ENCODE results near the gene HGS.
"Not testable (repeated sequence)": the region's sequence is repeated elsewhere in the genome, so short reads cannot be mapped to it uniquely, and the experiment has no call there.

DNA sequence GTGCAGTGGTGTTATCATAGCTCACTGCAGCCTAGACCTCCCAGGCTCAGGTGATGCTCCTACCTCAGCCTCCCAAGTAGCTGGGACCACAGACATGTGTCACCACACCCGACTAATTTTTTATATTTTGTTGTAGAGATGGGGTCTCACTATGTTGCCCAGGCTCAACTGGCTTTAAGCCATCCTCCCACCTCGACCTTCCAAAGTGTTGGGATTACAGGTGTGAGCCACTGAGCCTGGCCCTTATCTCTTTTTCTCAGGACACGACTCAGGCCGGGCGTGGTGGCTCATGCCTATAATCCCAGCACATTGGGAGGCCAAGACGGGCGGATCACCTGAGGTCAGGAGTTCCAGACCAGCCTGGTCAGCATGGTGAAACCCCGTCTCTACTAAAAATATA, 55.8 kb downstream of the HGS start:
- TF ChIP-seq SUZ12 (IDR thresholded peaks at IDR 0.05; ENCODE audit: extremely low read depth, insufficient read depth, insufficient read length); ZNF274 (IDR thresholded peaks at IDR 0.05; ENCODE audit: low read depth, low read length): not testable (repeated sequence)

All from NT2/D1 (cell line).